NCI-H2196 treated with DMSO at 0.1 percent for 48 hours (cell line): Measurements from ENCODE around the gene CR2.
"Not testable (repeated sequence)": the region's sequence is repeated elsewhere in the genome, so short reads cannot be mapped to it uniquely, and the experiment has no call there.

ENCODE experiments used
- DNase-seq: peaks from one replicate; lab custom pipeline; 2025; ENCODE audit not compliant: unreplicated experiment; lab: John Stamatoyannopoulos, UW

CR2 gene

GRCh38 chr1:207454046-207454964 lies at the start of gene CR2:
Gene CR2 (plus strand): TSS chr1:207454328. CDS start chr1:207454419, 91 bp downstream.
- DNase-seq = peak; percentile 4

GRCh38 chr1:207404849-207405525 lies 49.1 kb upstream of the CR2 start:
- DNase-seq = peak; percentile 50

- DNase-seq = no peak
Observed at GRCh38 chr1:207405814-207406213, 48.3 kb upstream of the CR2 start.

- DNase-seq = no peak
Observed at GRCh38 chr1:207407655-207408260, 46.4 kb upstream of the CR2 start.

- no peak for DNase-seq
Observed at GRCh38 chr1:207412845-207413244, 41.3 kb upstream of the CR2 start.

- no peak for DNase-seq
Observed at GRCh38 chr1:207414606-207415108, 39.5 kb upstream of the CR2 start.

GRCh38 chr1:207417076-207417475 lies 37.1 kb upstream of the CR2 start:
- DNase-seq = no peak

GRCh38 chr1:207418351-207418750 lies 35.8 kb upstream of the CR2 start:
- no peak for DNase-seq

GRCh38 chr1:207420109-207420508 lies 34.0 kb upstream of the CR2 start:
- DNase-seq = no peak

GRCh38 chr1:207421078-207421477 lies 33.0 kb upstream of the CR2 start:
- no peak for DNase-seq

GRCh38 chr1:207423560-207424292 lies 30.4 kb upstream of the CR2 start:
- no peak for DNase-seq

- DNase-seq = no peak
Observed at GRCh38 chr1:207424570-207425131, 29.5 kb upstream of the CR2 start.

- no peak for DNase-seq
Observed at GRCh38 chr1:207427832-207428585, 26.1 kb upstream of the CR2 start.

- DNase-seq = no peak
Observed at GRCh38 chr1:207428783-207429182, 25.3 kb upstream of the CR2 start.

GRCh38 chr1:207429963-207430362 lies 24.2 kb upstream of the CR2 start:
- no peak for DNase-seq

GRCh38 chr1:207430602-207431001 lies 23.5 kb upstream of the CR2 start:
- DNase-seq = no peak

GRCh38 chr1:207431508-207431907 lies 22.6 kb upstream of the CR2 start:
- no peak for DNase-seq

GRCh38 chr1:207433435-207433834 lies 20.7 kb upstream of the CR2 start:
- DNase-seq = no peak

GRCh38 chr1:207436746-207437145 lies 17.4 kb upstream of the CR2 start:
- DNase-seq = not testable (repeated sequence)

GRCh38 chr1:207440626-207441025 lies 13.5 kb upstream of the CR2 start:
- DNase-seq = no peak
